BJ (cell line): ENCODE results near the gene NR1H3. TPM values are rescaled to one million over a fixed set of nuclear protein-coding genes. Genes with fewer than 3 reads are reported as not detected.
A peak's percentile ranks its signal among the peaks of the same experiment; 100 is the strongest.

Source experiments
- CTCF ChIA-PET: fragments of 350-600 bp; formaldehyde crosslinking; extraction: SDS; loops from one replicate; lab custom pipeline; 2021; ENCODE audit warnings: antibody characterized with exemption, inconsistent platforms; lab: Yijun Ruan, JAX
- POLR2A ChIA-PET: fragments of 300-600 bp; sonication (Branson Sonifier 250); formaldehyde crosslinking; extraction: SDS; loops from one replicate; lab custom pipeline; 2021; ENCODE audit warnings: antibody characterized with exemption; lab: Charles Lee
- DNase-seq: peaks from one replicate; pipeline ENCODE4 v3.0.0-alpha.2; 2011; ENCODE audit warnings: low read depth
- H3K27me3 ChIP-seq: 2 replicates; pipeline ENCODE4 v1.6.0; 2011; ENCODE audit warnings: low read length; ENCODE audit not compliant: control insufficient read depth, insufficient read depth
- H3K36me3 ChIP-seq: 2 replicates; pipeline ENCODE4 v1.5.1; 2011; ENCODE audit warnings: low read length; ENCODE audit not compliant: control insufficient read depth, insufficient read depth
- H3K4me3 ChIP-seq: 2 replicates; pipeline ENCODE4 v1.5.1; 2011; ENCODE audit warnings: low read depth, mild to moderate bottlenecking, control low read depth, low read length
- CTCF ChIP-seq: IDR thresholded peaks from 2 replicates; pipeline ENCODE4 v1.5.1; 2011; ENCODE audit warnings: low read depth, mild to moderate bottlenecking, control low read depth, inconsistent platforms, low read length, moderate library complexity; ENCODE audit not compliant: insufficient read depth
- polyA plus RNA-seq: library from polyadenylated mRNA; depleted of rRNA; stranded (reverse); fragments of >200 nt; gene quantifications from 2 replicates; pipeline ENCODE4 v1.2.3, GENCODE V29; 2011

NR1H3 gene
- polyA plus RNA-seq, 1 experiment, result 25.9 TPM

DNA sequence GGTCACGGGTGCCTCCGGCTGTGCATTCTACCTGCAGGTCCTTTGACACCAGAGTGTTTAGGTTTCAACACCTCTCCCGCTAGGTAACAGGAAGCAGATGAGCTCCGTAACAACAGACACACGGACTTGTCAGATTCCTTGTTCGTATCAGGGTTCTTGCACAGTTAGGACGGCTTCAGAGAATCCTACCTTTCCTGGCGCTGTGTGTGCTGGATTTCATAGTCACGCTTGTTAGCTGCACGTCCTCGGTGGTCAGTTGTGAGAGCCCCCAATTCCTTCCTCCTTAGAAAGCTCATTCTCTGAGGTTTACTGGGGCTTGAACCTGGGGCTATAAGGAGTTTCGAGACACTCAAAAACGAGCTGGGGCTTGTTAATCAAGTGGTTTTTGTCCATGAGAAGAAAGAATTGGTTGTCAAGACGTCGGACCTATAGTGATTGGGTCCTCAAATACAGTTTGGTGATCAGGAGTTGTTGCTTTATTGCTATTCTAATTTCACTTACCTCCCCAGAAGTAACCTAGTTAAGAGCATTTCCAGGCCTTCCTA lies 42.4 kb upstream of the NR1H3 start:
- DNase-seq, result no peak
- POLR2A ChIA-PET, result no interaction called here
- CTCF ChIA-PET, result interaction anchor here (0.6 to 2.7 kb wide), 8 partner anchors 8 to 402 kb away, joined by 3 to 15 read pairs (median 5); partner anchors contain the start of gene ARFGAP2
- Histone ChIP-seq H3K36me3 (peaks cover 8% of the 10 kb centered on the region), H3K27me3 (no peaks in the 10 kb centered on the region), H3K4me3 (peak overlapping the region; percentile 69)
- no peak for TF ChIP-seq CTCF

- Histone ChIP-seq H3K36me3 (peaks cover 8% of the 10 kb centered on the region), H3K27me3 (no peaks in the 10 kb centered on the region), H3K4me3 (peak overlapping the region; percentile 69)
- ChIA-PET CTCF (interaction anchor here (0.6 to 2.7 kb wide), 3 partner anchors 22 to 38 kb away, joined by 3 to 15 read pairs (median 7); partner anchors contain the start of gene ARFGAP2), POLR2A (no interaction called here)
- DNase-seq, result peak; percentile 59
- TF ChIP-seq CTCF, result no peak
These were observed 41.5 kb upstream of the NR1H3 start for GRCh38 chr11:47216121-47216798.

GRCh38 chr11:47220401-47220821 lies 37.4 kb upstream of the NR1H3 start:
- no peak for TF ChIP-seq CTCF
- ChIA-PET CTCF (interaction anchor here (0.7 to 2.2 kb wide), 6 partner anchors 10 to 134 kb away, joined by 3 to 13 read pairs (median 4); no protein-coding TSS in a partner anchor), POLR2A (no interaction called here)
- no peaks in the 10 kb centered on the region for H3K27me3 ChIP-seq
- no peak overlapping the region for H3K4me3 ChIP-seq
- no peak for DNase-seq
- peaks cover 8% of the 10 kb centered on the region for H3K36me3 ChIP-seq

- ChIA-PET POLR2A (no interaction called here), CTCF (interaction anchor here (1.0 to 1.1 kb wide), 2 partner anchors 26 to 37 kb away, joined by 3 read pairs; partner anchors contain the start of gene ACP2)
- no peaks in the 10 kb centered on the region for H3K27me3 ChIP-seq
- no peak for DNase-seq
- H3K4me3 ChIP-seq, result no peak overlapping the region
- no peak for TF ChIP-seq CTCF
- H3K36me3 ChIP-seq, result peaks cover 5% of the 10 kb centered on the region
These were observed 35.1 kb upstream of the NR1H3 start for GRCh38 chr11:47222696-47223095.

DNA sequence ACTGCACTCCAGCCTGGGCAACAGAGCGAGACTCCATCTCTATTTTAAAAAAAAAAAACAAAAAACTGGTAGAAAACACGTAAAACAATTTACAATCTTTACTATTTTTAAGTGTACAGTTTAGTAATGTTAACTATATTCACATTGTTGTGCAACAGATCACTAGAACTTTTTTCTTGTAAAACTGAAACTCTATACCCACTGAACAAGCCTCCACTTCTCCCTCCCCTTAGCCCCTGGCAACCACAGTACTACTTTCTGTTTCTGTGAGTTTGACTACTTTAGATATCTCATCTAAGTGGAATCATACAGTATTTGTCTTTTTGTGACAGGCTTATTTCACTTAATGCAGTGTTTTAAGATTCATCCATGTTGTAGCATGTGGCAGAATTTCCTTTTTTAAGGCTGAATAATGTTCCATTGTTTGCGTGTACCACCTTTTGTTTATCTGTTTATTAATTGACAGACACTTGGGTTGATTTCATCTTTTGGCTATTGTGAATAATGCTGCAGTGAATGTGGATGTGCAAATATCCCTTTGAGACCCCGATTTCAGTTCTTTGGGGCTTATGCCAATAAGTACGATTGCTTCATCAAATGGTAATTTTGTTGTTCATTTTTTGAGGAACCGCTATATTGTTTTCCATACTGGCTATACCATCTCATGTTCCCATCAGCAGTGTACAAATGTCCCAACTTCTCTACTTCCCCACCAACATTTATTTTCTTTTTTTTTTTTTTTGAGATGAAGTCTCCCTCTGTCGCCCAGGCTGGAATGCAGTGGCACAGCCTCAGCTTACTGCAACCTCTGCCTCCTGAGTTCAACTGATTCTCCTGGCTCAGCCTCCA lies 32.0 kb upstream of the NR1H3 start:
- TF ChIP-seq CTCF, result no peak
- DNase-seq, result no peak
- POLR2A ChIA-PET, result no interaction called here
- H3K4me3 ChIP-seq, result no peak overlapping the region
- CTCF ChIA-PET, result no interaction called here
- peaks cover 2% of the 10 kb centered on the region for H3K36me3 ChIP-seq
- no peaks in the 10 kb centered on the region for H3K27me3 ChIP-seq
